NCI-H524 (cell line): ENCODE data around the gene FAM50B.

Experiments
- DNase-seq, 2 experiments: peaks; one replicate each; lab custom pipeline; 2025; lab: John Stamatoyannopoulos, UW

FAM50B gene

GRCh38 chr6:3819161-3820110 is 29.7 kb upstream of the FAM50B start:
- DNase-seq = no peak

- DNase-seq = no peak
Measured at GRCh38 chr6:3820563-3820962, 28.6 kb upstream of the FAM50B start.

- peak in 1 of 2 experiments; percentile 56 for DNase-seq
Measured at GRCh38 chr6:3822747-3823445, 26.3 kb upstream of the FAM50B start.

- DNase-seq = no peak
Measured at GRCh38 chr6:3823671-3824070, 25.5 kb upstream of the FAM50B start.

- DNase-seq = peak; percentile 0 to 52
Measured at GRCh38 chr6:3825331-3825831, 23.8 kb upstream of the FAM50B start.

- no peak for DNase-seq
Measured at GRCh38 chr6:3825851-3826581, 23.2 kb upstream of the FAM50B start.

- no peak for DNase-seq
Measured at GRCh38 chr6:3829285-3829684, 19.9 kb upstream of the FAM50B start.

GRCh38 chr6:3830806-3831205 is 18.4 kb upstream of the FAM50B start:
- DNase-seq = no peak

GRCh38 chr6:3831761-3832530 is 17.2 kb upstream of the FAM50B start:
- DNase-seq = no peak

- no peak for DNase-seq
Measured at GRCh38 chr6:3835055-3835731, 14.0 kb upstream of the FAM50B start.

GRCh38 chr6:3835785-3836184 is 13.4 kb upstream of the FAM50B start:
- DNase-seq = no peak

- DNase-seq = no peak
Measured at GRCh38 chr6:3836566-3836965, 12.6 kb upstream of the FAM50B start.

- DNase-seq = no peak
Measured at GRCh38 chr6:3837781-3838180, 11.4 kb upstream of the FAM50B start.

- DNase-seq = no peak
Measured at GRCh38 chr6:3838992-3839867, 9.9 kb upstream of the FAM50B start.

- no peak for DNase-seq
Measured at GRCh38 chr6:3841066-3841454, 8.1 kb upstream of the FAM50B start.

- DNase-seq = no peak
Measured at GRCh38 chr6:3841711-3842565, 7.2 kb upstream of the FAM50B start.

- DNase-seq = peak in 1 of 2 experiments; percentile 62
Measured at GRCh38 chr6:3843379-3844096, 5.6 kb upstream of the FAM50B start.

- DNase-seq = no peak
Measured at GRCh38 chr6:3844097-3844463, 5.1 kb upstream of the FAM50B start.
